GM19240 (cell line): ENCODE measurements around the gene STK38L.
A peak's percentile ranks its signal among the peaks of the same experiment; 100 is the strongest.

Experiments used
- DNase-seq: peaks from one replicate; pipeline ENCODE4 v3.0.0; 2011; ENCODE audit warnings: low spot score; ENCODE audit not compliant: insufficient read length

The STK38L gene

DNA sequence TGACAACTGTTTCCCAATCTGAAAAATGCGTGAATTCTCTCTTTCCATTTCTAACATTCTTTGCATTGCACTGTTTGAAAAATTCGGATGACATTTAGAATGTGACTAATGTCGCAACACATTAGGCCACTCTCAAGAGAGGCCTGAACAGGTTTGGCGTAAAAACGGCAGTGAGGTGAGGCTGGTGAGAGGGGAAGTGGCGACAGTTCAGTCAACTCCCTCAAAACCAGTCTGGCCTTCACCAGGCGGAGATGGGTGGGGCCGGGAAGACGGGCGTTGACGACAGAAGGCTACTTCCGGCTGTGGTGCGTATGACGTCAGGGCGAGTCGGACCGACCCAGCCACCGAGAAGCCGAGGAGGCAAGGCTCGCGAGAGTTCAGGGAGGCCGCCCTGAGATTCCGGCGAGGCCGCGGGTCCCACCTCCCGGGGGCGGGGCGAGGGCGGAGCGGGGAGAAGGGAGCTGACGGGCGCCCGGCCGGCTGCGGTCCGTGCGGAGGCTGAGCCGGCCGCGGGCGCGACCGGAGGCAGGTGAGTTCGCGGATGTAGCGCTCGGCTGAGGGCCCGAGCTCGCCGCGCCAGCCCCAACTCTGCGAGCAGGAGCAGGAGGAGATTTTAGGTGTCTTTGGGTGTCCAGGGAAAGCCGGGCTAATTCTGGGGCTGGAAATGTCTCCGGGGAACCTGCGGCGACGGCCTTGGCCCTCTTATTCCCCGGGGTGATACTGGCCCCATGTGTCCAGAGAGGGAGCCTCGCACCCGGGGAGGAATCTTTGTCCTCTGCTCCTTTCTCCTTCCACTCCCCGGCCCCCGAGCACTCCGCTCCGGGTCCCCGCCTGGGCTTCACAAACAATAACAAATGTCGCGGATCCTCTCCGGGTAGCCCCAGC, at the start of gene STK38L:
Gene STK38L, plus strand, starts transcription at position 483 of the 885 bp plus-strand sequence. CDS start 53,435 bp downstream, outside the sequence.
- DNase-seq = peak; percentile 56

DNA sequence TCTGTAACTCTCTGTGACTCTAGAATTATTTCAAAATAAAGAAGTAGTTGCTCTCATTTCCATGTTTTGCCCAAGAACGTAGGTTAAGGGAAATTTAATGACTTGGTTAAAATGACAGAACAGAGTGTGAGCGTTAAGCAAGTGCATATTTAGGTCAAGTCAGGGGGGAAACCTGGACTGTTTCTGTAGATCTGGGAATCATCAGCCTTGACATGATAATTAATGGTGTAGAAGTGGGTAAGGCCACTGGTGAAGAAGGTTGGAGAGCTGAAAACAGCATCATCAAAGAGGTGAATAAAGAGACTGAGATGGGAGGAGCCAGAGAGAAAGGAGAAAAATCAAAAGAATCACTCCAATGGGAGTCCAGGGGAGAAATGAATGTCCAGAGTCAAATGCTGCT, 49.4 kb upstream of the STK38L start:
- DNase-seq = no peak

DNA sequence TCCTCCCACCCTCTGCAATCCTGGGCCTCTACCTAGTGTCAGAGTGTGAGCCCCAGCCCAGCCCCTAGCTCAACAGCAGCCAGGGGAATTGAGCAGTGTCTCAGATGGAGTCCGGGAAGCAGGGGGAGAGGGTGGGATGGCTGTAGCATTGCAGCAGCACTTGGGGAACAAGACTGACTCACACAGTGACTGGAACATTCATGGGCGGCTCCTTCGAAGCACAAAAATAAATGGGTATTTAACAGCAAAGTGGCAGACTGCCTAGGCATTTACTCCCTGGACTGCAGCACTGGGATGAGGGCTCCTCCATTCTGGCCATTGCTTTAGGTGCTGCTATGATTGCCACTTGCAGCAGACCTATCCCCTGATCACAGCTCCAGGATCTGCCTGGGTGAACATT, 46.0 kb upstream of the STK38L start:
- DNase-seq = no peak

DNA sequence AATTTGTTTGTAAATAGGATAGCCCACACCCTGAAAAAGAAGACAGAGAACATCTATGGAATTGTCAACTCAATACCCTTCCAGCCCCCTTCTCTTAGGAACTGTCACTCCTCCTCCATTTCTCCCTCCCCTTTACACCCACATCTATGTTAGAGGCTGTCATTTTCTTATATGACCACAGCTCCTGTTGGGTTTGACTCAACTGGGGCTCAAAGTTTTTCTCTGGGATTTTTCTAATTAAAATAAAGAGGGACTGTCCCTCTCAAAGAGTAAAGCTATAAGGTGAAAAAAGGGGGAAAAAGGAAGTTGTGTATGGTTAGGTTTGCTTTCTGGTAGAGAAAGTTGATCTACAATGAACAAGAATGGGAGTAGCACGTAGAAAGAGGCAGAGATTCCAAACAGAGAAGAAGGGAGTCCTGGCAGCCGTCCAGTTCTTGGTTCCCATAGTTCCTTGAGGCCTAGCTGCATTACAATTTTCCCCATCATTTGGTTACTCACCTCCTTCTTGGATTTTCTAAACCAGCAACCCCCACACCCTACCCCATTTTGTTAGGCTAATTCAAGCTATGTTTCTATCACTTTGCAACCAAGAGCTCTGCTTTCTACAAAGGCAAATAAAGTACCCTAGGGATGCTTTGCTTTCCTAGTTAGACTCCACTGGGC, 44.3 kb upstream of the STK38L start:
- DNase-seq = no peak

DNA sequence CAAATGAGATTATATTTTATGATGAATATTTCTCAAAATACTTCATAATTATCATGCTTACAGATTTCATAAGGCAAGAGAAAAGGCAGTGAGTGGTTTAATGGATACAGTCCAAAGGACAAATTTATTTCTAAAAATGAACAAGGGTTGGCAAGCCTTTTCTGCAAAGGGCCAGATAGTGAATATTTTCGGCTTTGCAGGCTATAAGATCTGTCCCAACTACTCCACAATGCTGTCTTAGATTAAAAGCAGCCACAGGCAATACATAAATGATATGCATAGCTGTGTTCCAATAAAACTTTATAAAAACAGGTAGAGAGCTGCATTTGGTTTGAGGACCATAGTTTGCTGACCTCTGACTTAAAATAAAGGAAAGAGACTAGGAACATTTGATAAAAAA, 42.9 kb upstream of the STK38L start:
- DNase-seq = no peak

DNA sequence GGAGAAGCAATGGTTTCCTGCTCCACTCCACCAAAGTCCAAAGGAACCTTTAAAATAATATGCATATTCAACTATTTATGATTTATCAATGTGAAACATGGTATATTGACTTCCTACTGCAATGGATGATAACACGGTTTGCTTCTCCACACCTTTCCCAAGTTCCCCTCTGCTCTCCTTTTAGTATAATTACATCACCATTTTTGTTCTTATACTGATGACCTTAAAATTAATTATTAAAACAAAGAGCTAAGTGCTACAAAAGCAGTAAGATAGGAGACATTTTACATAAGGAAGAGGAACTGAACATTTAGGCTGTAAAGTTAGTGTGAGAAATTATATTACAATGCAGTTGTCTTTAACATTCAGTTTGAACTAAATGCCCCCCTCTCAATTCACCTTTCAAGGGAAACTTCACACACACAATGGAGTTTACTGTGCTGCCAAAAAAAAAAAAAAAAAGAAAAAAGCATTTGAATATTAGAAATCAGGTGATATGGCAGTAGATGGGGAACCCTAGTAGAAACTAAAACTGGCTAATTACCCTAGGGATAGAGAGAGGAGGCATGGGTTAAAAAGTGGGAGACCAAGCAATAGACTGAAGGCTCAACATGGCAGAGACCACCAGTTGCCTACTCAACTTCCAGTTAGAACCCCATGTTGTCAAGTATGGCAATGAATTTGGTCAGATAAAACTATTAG, 37.1 kb upstream of the STK38L start:
- DNase-seq = no peak

DNA sequence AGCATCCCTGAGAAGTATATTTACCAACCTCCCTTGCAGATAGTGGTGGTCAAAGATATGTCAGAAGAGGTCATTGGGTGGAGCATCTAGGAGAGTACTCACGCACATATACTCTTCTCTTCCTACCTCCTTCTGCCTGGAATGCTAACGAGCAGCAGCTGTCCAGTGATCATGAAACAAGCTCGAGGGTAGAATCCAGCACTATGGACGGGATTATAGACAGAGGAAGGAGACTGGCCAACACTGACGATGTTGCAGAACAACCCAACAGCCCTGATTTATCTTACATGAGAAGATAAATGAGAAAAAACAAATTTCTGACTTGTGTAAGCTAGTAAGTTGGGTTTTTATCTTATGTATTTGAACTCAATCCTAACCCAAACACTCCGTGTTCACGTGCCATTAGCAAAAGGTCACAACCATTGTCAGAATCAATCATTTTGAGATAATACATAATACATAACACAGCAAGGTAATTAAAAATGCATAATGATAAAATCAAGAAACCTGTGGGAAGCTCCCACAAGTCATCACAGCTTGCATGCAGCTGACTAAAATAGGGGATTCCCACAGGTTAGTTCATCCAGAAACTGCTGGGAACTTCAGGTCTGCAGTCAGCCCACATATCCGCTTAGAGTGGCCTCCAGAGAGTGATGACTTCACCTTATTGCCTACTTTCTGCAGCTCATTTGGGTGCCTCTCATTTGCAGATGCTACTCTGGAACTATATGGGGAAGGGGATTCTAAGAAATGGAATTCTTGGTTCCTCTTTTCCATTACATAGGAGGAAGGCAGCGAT, 36.3 kb upstream of the STK38L start:
- DNase-seq = no peak

DNA sequence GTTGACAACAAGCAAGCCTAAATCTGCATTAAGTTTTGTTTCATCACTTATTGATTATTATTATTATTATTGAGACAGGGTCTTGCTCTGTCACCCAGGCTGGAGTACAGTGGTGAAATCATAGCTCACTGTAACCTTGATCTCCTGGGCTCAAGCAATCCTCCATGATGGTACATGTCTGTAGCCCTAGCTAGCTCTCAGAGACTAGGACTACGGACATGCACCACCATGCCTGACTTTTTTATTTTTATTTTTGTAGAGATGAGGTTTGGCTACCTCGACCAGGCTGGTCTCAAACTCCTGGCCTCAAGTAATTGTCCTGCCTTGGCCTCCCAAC, 35.7 kb upstream of the STK38L start:
- DNase-seq = no peak

DNA sequence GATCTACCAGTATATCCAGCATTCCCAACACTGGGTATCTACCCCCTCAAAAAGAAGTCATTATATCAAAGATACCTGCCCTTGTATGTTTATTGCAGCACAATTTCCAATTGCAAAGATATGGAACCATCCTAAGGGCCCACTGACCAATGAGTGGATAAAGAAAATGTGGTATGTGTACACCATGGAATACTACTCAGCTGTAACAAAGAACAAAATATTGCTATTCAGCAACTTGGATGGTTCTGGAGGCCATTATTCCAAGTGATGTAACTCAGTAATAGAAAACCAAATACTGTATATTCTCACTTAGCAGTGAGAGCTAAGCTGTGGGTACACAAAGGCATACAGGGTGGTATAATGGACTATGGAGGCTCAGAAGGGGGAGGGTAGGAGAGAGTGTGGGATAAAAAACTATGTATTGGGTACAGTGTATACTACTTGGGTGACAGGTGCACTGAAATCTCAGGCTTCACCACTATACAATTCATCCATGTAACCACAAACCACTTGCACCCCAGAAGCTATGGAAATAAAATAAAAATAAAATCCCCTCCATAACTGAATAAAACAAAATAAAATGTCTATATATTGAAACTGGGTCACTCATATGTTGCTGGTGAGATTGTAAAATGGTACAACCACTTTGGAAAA, 34.7 kb upstream of the STK38L start:
- no peak for DNase-seq

DNA sequence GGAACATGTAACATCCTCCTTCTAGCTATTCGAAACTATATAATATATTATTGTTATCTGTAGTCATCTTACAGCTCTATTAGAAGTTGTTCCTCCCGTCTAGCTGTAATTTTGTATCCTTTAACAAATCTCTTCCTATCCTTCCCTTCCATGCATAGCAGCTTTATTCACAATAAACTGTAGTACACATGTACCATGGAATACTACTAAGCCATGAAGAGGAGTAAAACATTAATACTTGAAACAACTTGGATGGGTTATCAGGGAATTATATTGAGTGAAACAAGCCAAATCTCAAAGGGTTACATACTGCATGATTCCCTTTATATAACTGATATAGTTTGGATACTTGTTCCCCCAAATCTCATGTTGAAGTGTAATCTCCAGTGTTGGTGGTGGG, 33.9 kb upstream of the STK38L start:
- no peak for DNase-seq

DNA sequence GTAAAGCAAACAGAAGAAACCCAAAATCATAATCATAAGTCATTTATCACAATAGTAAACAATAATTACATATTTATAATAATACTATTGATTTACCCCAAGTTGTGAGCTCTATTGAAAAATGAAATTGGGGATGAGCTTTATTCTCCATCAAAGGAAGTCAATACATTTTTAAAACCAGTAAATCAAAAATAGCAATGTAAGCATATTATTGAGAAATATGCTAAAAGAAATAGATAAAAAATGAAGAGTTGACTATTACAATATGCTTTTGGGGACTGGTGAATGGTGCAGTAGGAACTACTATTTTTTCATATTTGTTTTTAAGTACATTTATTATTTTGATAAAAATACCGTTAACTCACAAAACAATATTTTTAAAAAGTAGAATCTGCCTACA, 31.2 kb upstream of the STK38L start:
- no peak for DNase-seq

DNA sequence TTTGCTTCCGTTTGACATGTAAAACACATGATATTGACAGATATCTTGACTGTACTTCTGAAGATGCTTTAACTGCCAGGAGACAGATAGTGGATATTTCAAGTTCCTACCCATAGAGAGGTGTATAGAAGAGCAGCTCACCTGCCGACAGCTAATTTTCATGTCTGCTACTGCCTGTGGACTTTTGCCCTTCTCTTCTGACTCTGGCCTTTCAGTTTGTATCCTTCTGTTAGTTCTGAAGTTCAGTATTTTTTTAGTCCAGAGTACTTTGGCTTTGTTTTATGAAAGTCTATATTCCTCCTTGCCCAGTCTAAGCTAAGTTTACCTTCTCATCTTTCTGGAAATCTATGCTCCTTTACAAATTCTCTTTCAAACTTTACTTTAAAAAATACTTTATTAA, 30.8 kb upstream of the STK38L start:
- no peak for DNase-seq

DNA sequence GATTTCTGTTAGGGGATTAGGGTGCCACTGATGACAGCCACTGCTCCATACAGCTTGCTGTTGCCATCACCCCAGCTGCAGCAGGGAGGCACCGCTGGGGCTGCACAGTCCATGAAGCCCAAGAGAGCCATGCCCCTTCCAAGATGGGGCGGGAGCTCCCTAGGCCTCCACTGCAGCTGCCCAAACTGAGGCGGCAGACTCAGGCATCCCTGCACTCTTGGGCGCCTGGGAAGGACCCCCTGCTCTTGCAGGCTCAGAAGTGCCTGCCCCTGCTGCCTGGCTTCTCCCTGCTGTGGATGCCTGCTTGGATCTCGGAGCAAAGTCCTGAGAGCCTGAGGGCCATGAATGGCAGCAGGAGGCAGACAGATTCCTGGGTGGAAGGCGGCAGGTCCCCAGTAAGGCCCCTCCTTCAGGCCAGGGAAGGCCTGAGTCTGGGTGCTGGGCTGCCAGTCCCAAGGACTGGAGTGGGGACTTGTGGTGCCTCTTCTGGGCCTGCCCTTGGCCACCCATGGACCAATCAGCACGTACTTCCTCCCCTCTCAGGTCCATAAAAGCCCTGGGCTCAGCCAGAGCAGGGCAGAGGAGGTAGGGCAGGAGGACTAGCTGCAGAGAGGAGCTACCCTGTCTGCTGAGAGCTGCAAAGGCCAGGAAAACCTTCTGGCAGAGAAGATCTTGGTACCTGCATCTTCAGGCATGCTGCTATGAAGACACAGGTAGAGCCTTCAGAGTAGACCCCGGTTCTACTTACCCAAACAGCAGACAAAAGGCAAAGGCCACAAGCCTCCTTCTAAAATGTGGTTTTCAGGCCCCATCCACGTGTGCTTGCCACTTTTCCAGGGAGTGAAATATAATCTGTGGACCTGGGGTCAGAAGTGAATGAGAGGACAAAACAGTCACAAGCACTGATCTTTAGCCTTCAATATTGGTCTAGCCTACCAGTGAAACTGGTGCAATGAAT, 30.0 kb upstream of the STK38L start:
- DNase-seq = no peak

DNA sequence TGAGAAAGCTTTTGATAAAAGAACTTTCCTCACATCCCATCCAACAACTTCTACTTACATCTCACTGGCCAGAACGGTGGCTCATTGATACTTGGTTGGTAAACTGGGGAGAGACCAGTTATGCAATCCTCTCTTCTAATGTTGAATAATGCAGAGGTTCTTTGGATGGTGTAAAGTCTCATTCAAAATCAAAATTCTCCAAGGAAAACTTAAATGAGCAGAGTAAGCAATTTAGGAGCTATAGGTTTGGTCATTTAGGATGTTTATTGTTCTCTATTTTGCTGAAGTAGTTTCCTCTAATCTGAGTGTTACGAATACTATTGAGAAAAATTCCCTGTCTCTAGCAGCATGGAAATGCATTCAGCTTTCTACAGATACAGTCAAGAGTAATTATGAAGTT, 26.5 kb upstream of the STK38L start:
- DNase-seq = no peak

DNA sequence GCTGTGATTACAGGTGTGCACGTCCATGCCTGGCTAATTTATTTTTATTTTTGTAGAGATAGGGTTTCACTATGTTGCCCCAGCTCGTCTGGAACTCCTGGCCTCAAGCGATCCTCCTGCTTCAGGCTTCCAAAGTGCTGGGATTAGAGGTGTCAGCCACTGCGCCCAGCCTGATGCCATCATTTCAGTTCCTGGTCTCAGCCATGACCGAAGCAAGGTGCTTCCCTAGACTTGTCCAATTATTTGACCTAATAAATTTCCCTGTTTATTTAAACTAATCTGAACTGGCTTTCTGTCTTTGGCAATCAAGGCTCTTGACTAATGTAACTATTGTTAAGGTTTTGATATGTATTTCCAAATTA, 24.4 kb upstream of the STK38L start:
- DNase-seq = no peak

DNA sequence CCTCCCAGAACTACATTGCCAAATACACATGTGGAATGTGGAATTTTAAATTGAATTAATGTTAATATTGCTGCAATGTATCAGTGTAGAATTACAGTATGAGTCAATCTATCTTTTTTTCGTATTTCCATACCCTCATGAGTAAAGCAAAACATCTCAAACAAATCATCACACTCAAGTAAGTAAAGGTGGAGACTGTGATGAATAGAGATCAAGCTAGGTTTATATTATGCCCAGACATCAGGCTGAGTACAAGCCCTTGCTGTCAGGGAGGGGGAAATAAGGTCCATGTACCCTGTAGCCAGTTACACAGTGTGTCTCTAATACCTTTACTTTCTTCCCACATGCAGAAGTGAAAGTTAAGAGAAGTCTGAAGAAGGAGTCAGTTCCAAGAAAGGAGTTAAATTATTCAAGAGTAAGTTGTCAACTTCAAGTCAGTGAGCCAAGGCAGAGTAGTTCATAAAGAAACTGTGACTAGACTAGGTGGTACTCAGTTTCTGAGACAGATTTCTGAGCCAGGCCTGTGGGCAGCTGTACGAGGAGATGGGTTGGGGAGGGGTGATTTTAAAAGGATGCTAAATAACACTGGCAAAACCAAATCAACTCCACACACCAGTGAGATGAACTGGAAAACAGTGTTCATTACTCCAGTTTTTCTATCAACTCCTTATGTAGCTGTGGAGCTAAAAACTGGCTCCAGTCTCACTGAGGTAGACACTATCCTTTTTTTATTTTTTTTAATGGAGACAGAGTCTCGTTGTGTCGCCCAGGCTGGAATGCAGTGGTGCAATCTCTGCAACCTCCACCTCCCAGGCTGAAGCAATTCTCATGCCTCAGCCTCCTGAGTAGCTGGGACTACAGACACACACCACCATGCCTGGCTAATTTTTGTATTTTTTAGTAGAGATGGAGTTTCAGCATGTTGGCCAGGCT, 23.8 kb upstream of the STK38L start:
- no peak for DNase-seq

DNA sequence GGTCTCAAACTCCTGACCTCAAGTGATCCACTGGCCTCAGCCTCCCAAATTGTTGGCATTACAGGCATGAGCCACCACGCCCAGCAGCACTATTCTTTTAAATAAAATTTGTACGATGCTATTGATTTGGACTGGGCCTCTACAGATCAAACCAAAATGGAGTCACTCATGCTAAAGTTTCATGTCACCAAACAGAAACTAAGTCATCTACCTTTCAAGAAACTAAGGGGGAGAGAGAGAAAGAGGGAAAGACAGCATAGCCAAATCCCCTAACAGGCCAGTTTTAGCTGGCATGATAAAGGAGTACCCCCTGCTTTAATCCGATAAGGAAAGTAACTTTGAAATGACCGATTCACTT, 23.1 kb upstream of the STK38L start:
- no peak for DNase-seq

DNA sequence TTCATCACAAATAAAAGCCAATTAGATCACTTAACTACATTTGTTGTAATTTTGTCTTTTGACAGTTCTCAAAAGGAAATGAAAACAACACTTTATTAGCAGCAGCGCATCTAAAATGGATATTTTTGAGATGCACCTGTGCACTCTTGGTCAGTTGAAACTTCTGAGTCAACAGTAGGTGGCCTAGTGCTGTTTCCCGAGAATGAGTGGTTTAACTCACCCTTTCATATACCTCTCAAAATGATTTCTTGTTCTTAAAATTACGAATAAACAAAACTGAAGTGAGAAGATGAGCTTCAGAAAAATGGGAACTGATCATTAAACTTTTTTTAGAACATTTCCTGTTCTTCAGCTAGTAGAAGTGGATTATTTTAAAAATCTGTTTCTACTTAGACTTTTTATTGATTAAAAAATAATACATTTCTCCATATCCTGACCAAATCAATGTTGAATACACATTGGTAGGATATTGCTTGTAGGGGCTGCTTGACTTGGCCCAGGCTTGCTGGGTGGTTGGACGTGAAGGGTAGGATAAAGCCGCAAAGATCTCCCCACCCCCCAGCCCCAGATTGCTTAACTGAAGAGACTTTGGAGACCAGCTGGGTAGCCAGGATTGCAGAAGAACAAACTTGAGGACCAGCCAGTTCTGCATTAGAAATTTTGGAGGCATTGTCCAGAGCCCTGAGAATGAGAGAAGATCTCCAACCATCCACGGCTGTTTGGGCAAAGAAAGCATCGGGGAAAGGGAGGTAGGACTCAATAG, 22.3 kb upstream of the STK38L start:
- no peak for DNase-seq
